GM19025 (cell line): ENCODE data around the gene SERPINH1.

Source experiments
- ATAC-seq: cut with Tn5 transposase; IDR thresholded peaks from one replicate; pipeline ENCODE4 v1.9.1; 2021; ENCODE audit warnings: mild to moderate bottlenecking, low read depth, moderate library complexity; ENCODE audit not compliant: unreplicated experiment

Gene SERPINH1

GRCh38 chr11:75554258-75555022 lies 7.6 kb upstream of the SERPINH1 start:
- ATAC-seq: no peak

GRCh38 chr11:75555079-75555811 lies 6.8 kb upstream of the SERPINH1 start:
- no peak for ATAC-seq

GRCh38 chr11:75556275-75556674 lies 5.8 kb upstream of the SERPINH1 start:
- no peak for ATAC-seq

GRCh38 chr11:75557666-75558494 lies 4.2 kb upstream of the SERPINH1 start:
- no peak for ATAC-seq

- ATAC-seq: no peak
Measured at GRCh38 chr11:75558939-75559843, 2.9 kb upstream of the SERPINH1 start.

- no peak for ATAC-seq
Measured at GRCh38 chr11:75560644-75561043, 1.4 kb upstream of the SERPINH1 start.

- no peak for ATAC-seq
Measured at GRCh38 chr11:75561426-75562047, 516 bp upstream of the SERPINH1 start.

GRCh38 chr11:75562836-75563484 lies 907 bp downstream of the SERPINH1 start:
- ATAC-seq: no peak

GRCh38 chr11:75563501-75563977 lies 1.5 kb downstream of the SERPINH1 start:
- no peak for ATAC-seq

GRCh38 chr11:75563978-75564552 lies 2.0 kb downstream of the SERPINH1 start:
- no peak for ATAC-seq

- no peak for ATAC-seq
Measured at GRCh38 chr11:75565221-75565814, 3.3 kb downstream of the SERPINH1 start.

- ATAC-seq: no peak
Measured at GRCh38 chr11:75565916-75566762, 4.1 kb downstream of the SERPINH1 start.

- no peak for ATAC-seq
Measured at GRCh38 chr11:75566763-75567279, 4.8 kb downstream of the SERPINH1 start.

- ATAC-seq: no peak
Measured at GRCh38 chr11:75567971-75568370, 5.9 kb downstream of the SERPINH1 start.

GRCh38 chr11:75568616-75569219 lies 6.7 kb downstream of the SERPINH1 start:
- ATAC-seq: no peak

GRCh38 chr11:75570559-75571139 lies 8.6 kb downstream of the SERPINH1 start:
- no peak for ATAC-seq
